Measurements from ENCODE around the gene ZFP36.

GRCh38 chr19:39372941-39373340, 33.7 kb upstream of the ZFP36 start:
- no peak for TF ChIP-seq CTCF (IDR thresholded peaks at IDR 0.05)
- TF ChIP-seq EP300 (IDR thresholded peaks at IDR 0.05): no peak
- no peak for TF ChIP-seq POLR2A (IDR thresholded peaks at IDR 0.05)
